ENCODE results near the gene SSH3.

SSH3 gene

DNA sequence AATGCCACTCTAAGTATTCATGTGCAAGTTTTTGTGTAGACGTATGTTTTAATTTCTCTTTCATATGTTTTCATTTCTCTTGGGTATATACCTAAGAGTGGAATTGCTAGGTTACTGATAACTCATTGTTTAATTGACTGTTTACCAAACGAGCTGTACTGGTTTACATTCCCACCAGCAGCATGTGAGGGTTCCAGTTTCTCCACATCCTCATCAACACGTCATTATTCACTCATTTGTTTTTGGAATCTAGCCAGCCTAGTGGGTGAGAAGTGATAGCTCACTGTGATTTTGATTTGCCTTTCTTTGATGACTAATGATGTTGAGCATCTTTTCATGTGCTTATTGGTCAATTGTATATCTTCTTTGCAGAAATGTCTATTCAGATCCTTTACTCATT is 10.2 kb upstream of the SSH3 start:
- DNase-seq: no peak

DNA sequence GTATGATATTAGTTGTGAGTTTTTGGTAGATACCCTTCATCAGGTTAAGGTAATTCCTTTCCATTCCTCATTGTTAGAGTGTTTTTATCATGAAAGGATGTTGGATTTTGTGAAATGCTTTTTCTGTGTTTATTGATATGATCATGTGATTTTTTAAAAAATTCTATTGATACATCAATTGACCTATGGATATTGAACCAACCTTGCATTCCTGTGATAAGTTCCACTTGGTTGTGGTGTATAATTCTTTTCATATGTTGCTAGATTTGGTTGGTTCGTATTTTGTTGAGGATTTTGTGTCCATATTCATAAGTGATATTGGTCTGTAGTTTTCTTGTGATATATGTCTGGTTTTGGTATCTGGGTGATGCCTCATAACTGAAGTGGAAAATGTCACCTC is 7.5 kb upstream of the SSH3 start:
- DNase-seq: no peak

DNA sequence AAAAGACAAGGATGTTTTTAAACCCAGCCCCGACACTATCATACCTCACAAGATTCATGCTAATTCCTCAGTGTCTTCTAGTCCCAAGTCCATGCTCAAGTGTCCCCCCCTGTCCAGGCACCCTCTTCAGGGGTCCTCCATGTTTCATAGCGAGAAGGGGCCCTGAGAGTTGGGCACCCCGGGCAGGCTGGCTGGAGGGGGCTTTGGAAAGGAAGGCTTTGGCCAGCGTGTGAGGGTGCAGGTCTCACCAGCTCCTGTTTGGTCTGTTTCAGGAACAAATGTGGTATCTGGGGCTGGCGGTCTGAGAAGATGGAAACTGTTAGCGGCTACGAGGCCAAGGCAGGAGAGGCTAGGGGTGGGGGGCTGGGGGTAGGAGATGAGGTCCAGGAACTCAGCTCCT is 4.5 kb upstream of the SSH3 start:
- no peak for DNase-seq

DNA sequence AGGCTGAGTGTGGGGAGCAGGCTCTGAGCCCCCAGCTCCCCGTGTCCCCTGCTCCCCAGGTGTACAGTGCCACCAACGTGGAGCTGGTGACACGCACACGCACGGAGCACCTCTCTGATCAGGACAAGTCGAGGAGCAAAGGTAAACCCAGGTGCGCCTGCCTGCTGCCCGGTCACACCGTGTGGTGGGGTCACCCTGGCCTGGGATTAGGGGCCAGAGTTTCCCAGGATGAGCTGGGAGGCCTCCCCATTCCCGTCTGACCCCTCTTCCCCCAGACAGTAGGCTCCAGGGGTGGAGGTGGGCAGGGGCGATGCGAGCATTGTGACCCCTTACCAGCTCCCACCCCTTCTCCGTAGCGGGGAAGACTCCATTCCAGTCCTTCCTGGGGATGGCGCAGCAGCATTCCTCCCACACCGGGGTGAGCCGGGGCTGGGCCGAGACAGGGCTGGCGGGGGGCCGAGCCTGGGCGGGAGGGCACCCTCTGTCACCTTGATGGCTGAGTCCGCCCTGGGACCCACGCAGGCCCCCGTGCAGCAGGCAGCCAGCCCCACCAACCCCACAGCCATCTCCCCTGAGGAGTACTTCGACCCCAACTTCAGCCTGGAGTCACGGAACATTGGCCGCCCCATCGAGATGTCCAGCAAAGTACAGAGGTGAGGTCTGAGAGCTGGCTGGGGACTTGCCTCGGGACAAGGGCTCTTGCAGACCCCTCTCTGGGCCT is 3.7 kb upstream of the SSH3 start:
- no peak for DNase-seq

DNA sequence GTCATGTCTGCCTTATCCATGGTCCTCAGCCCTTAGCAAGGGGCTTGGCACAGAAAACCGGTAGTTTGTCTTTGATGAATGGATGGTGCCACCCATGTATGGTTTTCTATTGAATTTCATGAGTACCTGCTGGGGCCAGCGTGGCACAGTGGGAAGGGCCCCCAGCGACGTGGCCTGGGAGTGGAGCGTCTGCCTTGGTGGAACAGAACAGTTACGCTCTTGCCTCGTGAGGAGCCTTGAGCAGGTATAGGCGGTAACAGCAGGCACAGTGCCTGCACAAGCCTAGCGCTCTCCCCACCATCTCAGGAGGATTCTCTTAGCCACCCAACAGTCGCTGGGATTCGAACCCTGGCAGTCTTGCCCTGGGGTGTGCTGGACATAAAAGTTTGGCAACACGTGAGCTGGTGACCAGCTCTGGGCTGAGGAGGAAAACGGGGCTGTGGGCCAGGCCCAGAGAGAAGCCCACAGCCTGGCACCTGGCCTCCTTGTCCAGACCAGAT is 3.0 kb upstream of the SSH3 start:
- DNase-seq: no peak

DNA sequence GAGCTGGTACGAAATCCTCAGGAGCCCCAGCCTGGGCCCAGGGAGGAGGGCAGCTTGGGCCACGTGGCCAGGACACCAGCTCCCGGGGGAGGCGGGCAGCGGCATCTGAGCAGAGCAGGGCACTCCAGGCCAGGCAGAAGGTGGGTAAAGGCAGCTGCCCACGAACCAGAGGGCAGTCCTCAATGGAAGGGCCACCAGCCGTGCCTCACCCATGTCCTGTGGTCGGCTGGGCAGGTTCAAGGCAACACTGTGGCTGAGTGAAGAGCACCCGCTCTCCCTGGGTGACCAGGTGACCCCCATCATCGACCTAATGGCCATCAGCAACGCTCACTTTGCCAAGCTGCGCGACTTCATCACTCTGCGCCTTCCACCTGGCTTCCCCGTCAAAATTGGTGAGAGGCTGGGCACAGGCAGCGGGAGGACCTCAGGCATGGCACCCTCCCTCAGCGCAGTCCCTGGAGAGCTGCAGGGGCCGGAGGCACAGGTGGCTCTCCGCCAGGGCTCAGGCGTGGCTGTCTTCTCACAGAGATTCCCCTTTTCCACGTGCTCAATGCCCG is 2.5 kb upstream of the SSH3 start:
- DNase-seq: no peak

DNA sequence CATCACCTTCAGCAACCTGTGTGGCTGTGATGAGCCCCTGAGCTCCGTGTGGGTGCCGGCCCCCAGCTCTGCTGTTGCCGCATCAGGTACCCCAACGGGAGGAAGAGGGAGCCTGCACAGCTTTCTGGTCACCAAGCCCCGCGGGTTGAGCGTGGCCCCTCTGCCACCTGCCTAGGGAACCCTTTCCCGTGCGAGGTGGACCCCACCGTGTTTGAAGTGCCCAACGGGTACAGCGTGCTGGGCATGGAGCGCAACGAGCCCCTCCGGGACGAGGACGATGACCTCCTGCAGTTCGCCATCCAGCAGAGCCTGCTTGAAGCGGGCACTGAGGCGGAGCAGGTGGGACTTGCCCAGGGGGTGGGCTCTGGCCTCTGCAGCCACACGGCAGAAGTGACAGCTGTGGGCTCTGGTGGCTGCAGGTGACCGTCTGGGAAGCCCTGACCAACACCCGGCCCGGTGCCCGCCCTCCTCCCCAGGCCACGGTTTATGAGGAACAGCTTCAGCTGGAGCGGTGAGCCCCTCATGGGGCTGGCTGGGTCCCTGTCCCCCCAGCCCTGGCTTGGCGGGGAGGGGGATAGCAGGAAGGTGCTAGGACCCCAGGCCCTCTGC is 1.9 kb upstream of the SSH3 start:
- no peak for DNase-seq

DNA sequence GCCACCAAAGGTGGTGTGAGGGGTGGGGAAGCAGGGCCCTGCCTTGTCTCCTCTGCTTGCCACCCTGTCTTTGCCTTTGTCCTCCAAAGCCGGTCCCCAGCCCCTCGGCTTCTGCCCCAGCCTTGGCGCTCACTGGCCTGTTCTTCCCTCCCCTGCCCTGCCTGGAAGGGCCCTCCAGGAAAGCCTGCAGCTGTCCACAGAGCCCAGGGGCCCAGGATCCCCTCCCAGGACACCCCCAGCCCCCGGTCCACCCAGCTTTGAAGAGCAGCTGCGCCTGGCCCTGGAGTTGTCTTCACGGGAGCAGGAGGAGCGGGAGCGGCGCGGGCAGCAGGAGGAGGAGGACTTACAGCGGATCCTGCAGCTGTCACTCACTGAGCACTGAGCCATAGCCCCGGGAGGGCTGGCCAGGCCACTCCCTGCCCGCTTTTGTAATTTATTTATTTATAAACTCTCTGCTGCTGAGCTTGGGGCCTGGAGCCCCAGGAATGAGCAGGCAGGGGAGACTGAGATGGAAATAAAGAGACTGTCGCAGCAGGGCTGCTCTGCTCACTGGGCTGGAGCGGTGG is 1.3 kb upstream of the SSH3 start:
- no peak for DNase-seq

DNA sequence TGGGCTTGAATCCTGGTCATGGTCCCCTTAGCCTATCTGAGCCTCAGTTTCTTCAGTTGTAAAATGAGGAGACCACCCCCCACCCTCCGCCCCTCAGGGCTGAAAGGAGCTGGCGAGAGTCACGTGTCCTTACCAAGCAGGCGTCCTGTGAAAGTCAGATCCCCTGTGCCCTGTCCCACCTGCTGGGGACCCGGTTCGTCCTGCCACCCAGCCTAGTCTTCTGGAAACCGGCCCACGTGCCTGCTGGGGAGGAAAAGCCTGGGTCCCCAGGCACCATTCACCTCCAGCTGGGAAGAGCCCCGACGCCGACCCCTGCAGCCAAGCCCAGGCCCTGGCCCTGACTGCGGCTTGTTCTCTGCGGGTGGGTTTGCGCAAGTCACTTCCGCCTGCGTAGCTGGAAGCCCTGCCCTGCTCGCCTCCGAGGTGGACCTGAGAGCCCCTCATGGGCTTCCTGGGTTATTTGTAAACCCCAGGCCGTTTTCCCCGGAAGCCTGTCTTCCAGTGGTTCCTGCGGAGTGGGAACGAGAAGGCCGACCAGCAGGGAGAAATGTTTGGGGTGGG is 679 bp upstream of the SSH3 start:
- DNase-seq: no peak

DNA sequence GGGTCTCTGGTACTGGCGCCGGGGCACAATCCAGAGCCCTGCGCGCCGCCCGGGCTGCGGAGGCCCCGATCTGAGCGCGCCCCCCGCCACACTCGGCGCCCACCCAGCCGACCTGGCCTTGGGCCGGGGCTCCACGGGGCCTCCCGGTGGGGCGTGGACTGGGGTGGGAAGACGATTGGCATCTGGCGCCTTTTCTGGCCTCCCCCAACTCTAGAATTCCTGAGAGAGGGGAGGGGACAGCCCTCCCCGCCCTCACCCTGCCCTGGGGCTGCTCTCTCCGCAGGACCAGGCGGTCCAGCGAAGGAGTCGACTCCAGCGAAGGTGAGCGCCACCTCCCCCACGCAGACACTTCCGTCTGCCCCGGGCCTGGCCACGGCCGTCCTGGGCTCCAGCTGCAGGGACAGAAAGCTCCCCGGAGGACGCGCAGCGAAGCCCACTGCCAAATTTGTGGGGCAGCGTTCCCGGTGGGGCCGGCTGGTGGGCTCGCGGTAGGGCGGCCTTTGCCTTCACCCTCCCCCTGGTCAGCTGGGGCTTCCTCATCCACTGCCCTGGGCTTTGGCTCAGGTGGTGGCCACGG is 593 bp downstream of the SSH3 start:
- peak in 1 of 2 experiments; percentile 45 for DNase-seq

DNA sequence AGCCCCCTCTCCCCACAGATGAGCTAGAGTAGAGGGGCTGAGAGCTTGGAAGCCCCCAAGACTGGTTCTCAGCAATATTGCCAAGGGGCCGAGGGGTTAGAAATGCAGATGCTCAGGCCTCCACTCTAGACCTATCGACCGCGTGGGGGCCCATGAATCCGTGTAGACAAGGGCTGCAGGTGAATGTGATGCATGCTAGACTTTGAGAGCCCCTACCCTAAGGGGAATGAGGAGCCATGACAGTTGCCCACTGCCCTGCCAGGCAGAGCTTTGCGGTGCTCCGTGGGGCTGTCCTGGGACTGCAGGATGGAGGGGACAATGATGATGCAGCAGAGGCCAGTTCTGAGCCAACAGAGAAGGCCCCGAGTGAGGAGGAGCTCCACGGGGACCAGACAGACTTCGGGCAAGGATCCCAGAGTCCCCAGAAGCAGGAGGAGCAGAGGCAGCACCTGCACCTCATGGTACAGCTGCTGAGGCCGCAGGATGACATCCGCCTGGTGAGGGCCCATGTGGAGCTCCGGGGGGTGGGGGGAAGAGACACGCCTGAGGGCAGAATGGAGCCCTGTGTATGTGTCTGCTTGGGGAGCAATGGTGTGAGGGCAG is 1.3 kb downstream of the SSH3 start:
- no peak for DNase-seq

DNA sequence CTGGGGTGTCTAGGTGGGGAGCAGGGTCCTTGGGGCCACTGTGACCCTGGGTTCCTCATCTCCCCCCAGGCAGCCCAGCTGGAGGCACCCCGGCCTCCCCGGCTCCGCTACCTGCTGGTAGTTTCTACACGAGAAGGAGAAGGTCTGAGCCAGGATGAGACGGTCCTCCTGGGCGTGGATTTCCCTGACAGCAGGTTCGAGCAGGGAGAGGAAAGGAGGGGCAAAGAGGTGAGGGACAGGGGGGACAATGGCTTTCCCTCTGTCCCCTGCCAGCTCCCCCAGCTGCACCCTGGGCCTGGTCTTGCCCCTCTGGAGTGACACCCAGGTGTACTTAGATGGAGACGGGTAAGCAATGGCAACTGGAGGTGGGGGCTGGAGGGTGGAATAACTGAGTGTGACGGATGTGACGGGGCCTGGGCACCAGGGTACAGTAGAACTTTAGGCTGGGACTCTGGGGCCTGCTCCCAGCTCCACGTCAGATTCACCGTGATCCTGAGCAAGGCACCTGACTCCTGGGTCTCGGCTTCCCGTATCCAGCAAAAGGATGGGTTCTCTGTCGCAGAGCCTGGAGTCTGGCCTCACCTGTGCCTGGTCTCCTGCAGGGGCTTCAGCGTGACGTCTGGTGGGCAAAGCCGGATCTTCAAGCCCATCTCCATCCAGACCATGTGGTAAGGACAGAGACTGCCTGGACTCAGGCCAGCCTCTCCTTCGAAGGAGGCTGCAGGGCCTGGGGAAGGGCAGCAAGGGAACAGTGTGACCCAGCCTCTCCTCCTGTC is 3.6 kb downstream of the SSH3 start:
- DNase-seq: no peak

DNA sequence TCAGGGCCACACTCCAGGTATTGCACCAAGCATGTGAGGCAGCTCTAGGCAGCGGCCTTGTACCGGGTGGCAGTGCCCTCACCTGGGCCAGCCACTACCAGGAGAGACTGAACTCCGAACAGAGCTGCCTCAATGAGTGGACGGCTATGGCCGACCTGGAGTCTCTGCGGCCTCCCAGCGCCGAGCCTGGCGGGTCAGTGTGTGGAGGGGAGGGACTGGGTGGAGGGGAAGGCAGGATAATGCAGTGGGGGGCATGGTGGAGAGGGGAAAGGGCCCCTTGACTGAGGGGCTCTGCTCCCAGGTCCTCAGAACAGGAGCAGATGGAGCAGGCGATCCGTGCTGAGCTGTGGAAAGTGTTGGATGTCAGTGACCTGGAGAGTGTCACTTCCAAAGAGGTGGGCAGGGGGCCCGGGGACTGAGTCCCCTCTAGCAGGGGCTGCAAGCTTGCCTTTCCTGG is 4.2 kb downstream of the SSH3 start:
- DNase-seq: no peak

DNA sequence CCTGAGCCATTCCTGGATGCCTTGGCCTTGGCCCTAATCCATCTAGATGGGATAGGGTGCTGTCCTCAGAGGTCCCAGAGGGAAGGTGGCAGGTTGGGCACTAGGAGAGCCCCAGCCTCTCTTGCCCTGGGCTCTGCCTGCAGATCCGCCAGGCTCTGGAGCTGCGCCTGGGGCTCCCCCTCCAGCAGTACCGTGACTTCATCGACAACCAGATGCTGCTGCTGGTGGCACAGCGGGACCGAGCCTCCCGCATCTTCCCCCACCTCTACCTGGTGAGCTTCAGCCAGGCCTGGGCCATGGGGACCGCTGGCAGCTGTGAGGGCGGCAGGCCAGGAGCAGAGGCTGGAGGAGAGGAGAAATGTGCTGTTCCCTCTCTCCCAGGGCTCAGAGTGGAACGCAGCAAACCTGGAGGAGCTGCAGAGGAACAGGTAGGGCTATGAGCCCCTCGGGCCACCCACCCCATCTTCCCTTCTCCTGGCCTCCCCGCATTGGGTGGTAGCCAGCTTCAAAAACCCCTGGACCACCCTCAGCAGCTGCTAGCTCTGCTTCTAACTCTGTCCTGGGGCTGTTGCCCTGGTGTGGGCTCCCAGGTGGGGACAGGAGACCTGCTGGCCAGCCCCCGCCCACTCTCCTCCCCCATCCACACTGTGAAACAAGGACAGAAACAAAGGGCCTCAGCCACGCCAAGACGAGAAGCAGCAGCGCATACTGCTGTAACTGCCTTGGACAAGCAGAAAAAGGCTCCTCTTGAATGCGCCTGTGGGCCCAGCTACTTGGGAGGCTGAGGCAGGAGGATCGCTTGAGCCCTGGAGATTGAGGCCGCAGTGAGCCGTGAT is 4.9 kb downstream of the SSH3 start:
- no peak for DNase-seq

DNA sequence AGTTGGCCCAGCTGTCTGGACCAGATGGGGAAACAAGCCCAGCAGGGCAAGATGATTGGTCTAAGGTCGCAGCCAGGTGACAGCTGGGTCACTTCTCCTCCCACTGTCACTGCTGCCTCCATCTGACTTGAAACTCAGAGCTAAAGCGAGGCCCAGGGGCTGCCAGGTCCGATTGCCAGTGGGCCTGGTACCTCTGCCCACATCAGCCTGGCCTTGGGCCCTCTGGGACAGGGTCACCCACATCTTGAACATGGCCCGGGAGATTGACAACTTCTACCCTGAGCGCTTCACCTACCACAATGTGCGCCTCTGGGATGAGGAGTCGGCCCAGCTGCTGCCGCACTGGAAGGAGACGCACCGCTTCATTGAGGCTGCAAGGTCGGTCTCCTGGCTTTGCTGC is 5.8 kb downstream of the SSH3 start:
- no peak for DNase-seq

DNA sequence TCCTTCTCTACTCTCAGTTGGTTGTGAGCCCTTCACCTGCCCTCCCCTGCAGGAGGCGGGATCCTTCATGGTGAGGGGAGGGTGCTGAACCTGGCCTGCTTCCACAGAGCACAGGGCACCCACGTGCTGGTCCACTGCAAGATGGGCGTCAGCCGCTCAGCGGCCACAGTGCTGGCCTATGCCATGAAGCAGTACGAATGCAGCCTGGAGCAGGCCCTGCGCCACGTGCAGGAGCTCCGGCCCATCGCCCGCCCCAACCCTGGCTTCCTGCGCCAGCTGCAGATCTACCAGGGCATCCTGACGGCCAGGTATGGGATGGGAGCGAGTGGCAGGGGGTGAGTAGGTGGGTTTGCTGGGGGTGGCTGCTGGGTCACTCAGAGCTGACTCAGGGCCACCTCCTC is 6.3 kb downstream of the SSH3 start:
- no peak for DNase-seq

DNA sequence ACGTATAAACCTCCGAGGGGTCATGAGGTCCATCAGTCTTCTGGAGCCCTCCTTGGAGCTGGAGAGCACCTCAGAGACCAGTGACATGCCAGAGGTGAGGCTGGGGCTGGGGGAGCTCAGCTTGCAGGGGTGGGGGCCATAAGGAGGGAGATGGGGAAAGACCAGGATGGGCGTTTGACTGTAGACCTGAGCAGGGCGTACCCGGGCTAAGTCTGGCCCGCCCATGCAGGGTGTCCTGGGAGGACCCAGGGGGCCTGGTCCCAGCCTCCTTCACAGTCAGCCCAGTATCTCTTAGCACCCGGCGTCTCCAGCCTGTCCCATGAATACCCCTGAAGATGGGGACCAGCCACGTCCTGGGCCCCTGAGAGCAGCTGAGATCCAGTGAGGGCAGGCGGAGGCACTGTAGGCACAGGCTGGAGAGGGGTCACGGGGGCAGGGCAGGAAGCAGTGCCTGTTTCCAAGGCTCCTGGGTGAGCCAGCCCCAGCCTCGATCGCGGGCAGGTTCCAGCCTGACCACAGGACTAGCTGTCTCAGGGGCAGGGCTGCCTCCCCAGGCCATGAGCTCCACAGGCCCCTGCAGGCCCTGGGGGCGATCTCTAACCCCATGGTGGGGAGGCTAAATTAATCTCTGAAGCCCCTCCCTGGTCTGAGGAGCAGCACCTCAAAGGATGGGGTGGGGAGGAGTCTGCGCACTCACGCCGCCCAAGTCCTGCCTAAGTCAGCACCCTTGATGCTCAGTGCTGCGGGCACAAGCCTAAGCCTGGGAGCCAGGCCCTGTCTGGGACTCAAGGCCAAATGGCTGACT is 7.1 kb downstream of the SSH3 start:
- DNase-seq: no peak

DNA sequence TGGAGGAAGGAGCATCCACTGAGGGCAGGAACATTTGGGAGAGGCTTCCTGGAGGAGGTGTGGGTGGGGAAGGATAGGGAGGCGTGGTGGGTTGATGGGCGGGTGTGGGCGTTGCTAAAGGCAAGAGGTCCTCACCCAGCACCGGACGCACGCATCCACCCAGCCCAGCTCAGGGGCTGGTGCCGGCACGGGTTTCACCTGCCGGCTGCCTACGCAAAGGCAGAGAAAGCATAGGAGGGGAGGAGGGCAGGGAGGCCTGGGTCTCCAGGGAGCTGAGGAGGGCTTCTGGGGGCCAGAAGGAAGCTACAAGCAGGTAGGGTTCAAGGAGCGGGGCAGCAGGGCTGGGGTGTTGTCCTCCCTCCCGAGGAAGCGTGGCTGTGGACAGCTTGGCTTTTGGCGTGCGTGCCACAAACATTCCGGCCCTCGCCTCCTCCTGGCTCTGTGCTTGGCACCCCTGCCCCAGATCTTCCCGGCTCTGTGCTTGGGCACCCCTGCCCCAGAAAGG is 7.8 kb downstream of the SSH3 start:
- DNase-seq: no peak

DNA sequence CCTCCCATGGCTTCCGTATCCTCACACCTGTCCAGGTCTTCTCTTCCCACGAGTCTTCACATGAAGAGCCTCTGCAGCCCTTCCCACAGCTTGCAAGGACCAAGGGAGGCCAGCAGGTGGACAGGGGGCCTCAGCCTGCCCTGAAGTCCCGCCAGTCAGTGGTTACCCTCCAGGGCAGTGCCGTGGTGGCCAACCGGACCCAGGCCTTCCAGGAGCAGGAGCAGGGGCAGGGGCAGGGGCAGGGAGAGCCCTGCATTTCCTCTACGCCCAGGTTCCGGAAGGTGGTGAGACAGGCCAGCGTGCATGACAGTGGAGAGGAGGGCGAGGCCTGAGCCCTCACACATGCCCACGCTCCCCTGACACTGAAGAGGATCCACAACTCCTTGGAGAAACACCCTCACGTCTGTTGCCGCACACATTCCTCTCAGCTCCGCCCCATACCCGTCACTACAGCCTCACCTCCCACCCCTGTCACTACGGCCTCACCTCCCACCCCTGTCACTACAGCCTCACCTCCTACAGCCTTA is 8.3 kb downstream of the SSH3 start:
- no peak for DNase-seq
